B cell (primary cell): ENCODE results near the gene GALR1. TPM values are rescaled to one million over a fixed set of nuclear protein-coding genes. Genes with fewer than 3 reads are reported as not detected.

Experiments used
- ATAC-seq: fragments of 200-7000 bp; cut with Tn5 transposase; one replicate; pipeline ENCODE4 v1.10.0; 2021; ENCODE audit warnings: low read depth, mild to moderate bottlenecking, moderate number of reproducible peaks, moderate library complexity
- CTCF ChIA-PET: fragments of 350-600 bp; sonication (Branson Sonifier 250); formaldehyde crosslinking; loops from one replicate; lab custom pipeline; 2021; ENCODE audit warnings: antibody characterized with exemption, inconsistent platforms; lab: Charles Lee
- POLR2A ChIA-PET: fragments of 350-600 bp; sonication (Branson Sonifier 250); formaldehyde crosslinking; loops from one replicate; lab custom pipeline; 2021; ENCODE audit warnings: antibody characterized with exemption; lab: Charles Lee
- DNase-seq: peaks from one replicate; pipeline ENCODE4 v3.0.0; 2013
- H2AFZ ChIP-seq: 2 replicates; pipeline ENCODE4 v1.6.1; 2012; ENCODE audit warnings: mild to moderate bottlenecking, low read depth, low read length; ENCODE audit not compliant: insufficient read depth, poor library complexity, severe bottlenecking
- H3K27ac ChIP-seq, 2 donors: 1 replicate in 1 of 2; 2 replicates in 1 of 2; pipeline ENCODE4 v1.5.1; 2012 to 2013; ENCODE audit warnings: low read length in 2 of 2, mild to moderate bottlenecking in 2 of 2, moderate library complexity in 1 of 2
- H3K27me3 ChIP-seq, 4 experiments: fragments of 200-600 bp in 1 of 4; sonication (generic) in 1 of 4; replicated peaks in 1 of 4; 1 replicate in 2 of 4; 2 replicates in 2 of 4; pipeline versions ENCODE4 v1.6.1 to v1.7.0; 2013 to 2016; ENCODE audit warnings: low read length in 3 of 4, mild to moderate bottlenecking in 2 of 4, mixed read lengths in 1 of 4, moderate library complexity in 1 of 4; ENCODE audit not compliant: insufficient read depth in 4 of 4, control insufficient read depth in 3 of 4; ENCODE audit errors: control extremely low read depth in 1 of 4
- H3K36me3 ChIP-seq, 2 experiments: replicated peaks in 1 of 2; 1 replicate in 1 of 2; 2 replicates in 1 of 2; pipeline versions ENCODE4 v1.6.1 to v1.7.1; 2013; ENCODE audit warnings: low read length in 1 of 2; ENCODE audit not compliant: insufficient read depth in 2 of 2, control insufficient read depth in 1 of 2; ENCODE audit errors: control extremely low read depth in 1 of 2, extremely low read depth in 1 of 2
- H3K4me1 ChIP-seq, 2 donors: fragments of 200-600 bp in 1 of 2; sonication (generic) in 1 of 2; 1 replicate in 1 of 2; 2 replicates in 1 of 2; pipeline versions ENCODE4 v1.5.1 to v1.6.1; 2013 to 2017; ENCODE audit warnings: low read length in 2 of 2; ENCODE audit not compliant: control insufficient read depth in 2 of 2, insufficient read depth in 2 of 2
- H3K4me2 ChIP-seq: replicated peaks from 2 replicates; pipeline ENCODE3; 2012; ENCODE audit warnings: mild to moderate bottlenecking, low read depth, low read length; ENCODE audit not compliant: poor library complexity, severe bottlenecking
- H3K4me3 ChIP-seq, 5 experiments: fragments of 200-600 bp in 1 of 5; sonication (generic) in 1 of 5; 1 replicate in 3 of 5; 2 replicates in 2 of 5; pipeline versions ENCODE4 v1.5.1 to v1.7.0; 2011 to 2016; ENCODE audit warnings: low read length in 4 of 5, mild to moderate bottlenecking in 4 of 5, low read depth in 2 of 5, control low read depth in 1 of 5, moderate library complexity in 1 of 5; ENCODE audit not compliant: insufficient read depth in 1 of 5; ENCODE audit errors: control extremely low read depth in 1 of 5, extremely low read depth in 1 of 5
- H3K79me2 ChIP-seq: fragments of 200-600 bp; sonication (generic); one replicate; pipeline ENCODE4 v1.6.0; 2016; ENCODE audit warnings: low read length; ENCODE audit not compliant: control insufficient read depth, insufficient read depth
- H3K9ac ChIP-seq: fragments of 200-600 bp; sonication (generic); 2 replicates; pipeline ENCODE4 v1.6.1; 2017; ENCODE audit warnings: mild to moderate bottlenecking, low read length, moderate library complexity
- H3K9me3 ChIP-seq, 3 donors: one replicate each; pipeline versions ENCODE4 v1.6.1 to v1.7.1; 2013; ENCODE audit warnings: low read length in 2 of 3; ENCODE audit not compliant: control insufficient read depth in 2 of 3, insufficient read depth in 1 of 3; ENCODE audit errors: control extremely low read depth in 1 of 3
- H4K20me1 ChIP-seq: 2 replicates; pipeline ENCODE4 v1.6.0; 2012; ENCODE audit warnings: mild to moderate bottlenecking, low read length; ENCODE audit not compliant: insufficient read depth, control insufficient read depth, poor library complexity, severe bottlenecking
- H3K27ac Mint-ChIP-seq: one replicate; pipeline ENCODE4 v1.8.0; 2021; ENCODE audit warnings: mixed read lengths
- H3K27me3 Mint-ChIP-seq: one replicate; pipeline ENCODE4 v1.8.0; 2021; ENCODE audit warnings: mixed read lengths
- H3K4me1 Mint-ChIP-seq: one replicate; pipeline ENCODE4 v1.8.0; 2021; ENCODE audit warnings: mixed read lengths
- H3K4me3 Mint-ChIP-seq: one replicate; pipeline ENCODE4 v1.8.0; 2021; ENCODE audit warnings: mixed read lengths
- H3K9me3 Mint-ChIP-seq: one replicate; pipeline ENCODE4 v1.8.0; 2022; ENCODE audit warnings: mixed read lengths; ENCODE audit not compliant: insufficient read depth
- CTCF ChIP-seq: fragments of 200-600 bp; IDR thresholded peaks from one replicate; pipeline ENCODE4 v1.8.0; 2022; ENCODE audit warnings: antibody characterized with exemption, mild to moderate bottlenecking
- EZH2 ChIP-seq: IDR thresholded peaks from 2 replicates; pipeline ENCODE4 v1.6.1; 2012; ENCODE audit warnings: borderline replicate concordance, low read depth, mild to moderate bottlenecking, moderate library complexity, low read length; ENCODE audit not compliant: insufficient read depth, poor library complexity, severe bottlenecking
- WGBS: methylation state at CpG from one replicate; pipeline ENCODE4 v1.1.5; 2013; ENCODE audit warnings: missing lambda C conversion rate; ENCODE audit not compliant: insufficient coverage; 5-methylcytosine and 5-hydroxymethylcytosine counted together
- intact Hi-C: fragments of 100-400 bp; cut with micrococcal nuclease; formaldehyde crosslinking; loops from one replicate; pipeline ENCODE4 v1.10.0; 2022
- polyA minus RNA-seq: library from RNA; depleted of rRNA, polyadenylated mRNA; stranded (reverse); fragments of >200 nt; gene quantifications from 2 replicates; pipeline ENCODE4 v1.2.3, GENCODE V29; 2012
- polyA plus RNA-seq: library from polyadenylated mRNA; depleted of rRNA; stranded (reverse); fragments of >200 nt; gene quantifications from 2 replicates; pipeline ENCODE4 v1.2.3, GENCODE V29; 2012
- total RNA-seq, 2 donors: library from RNA; stranded (reverse); fragments of 120-200 nt in 1 of 2; gene quantifications; 1 replicate in 1 of 2; 2 replicates in 1 of 2; pipeline versions ENCODE4 v1.2.3 to v1.2.4, GENCODE V29; 2013 to 2022

GALR1 gene
- total RNA-seq = not detected in 2 replicates
- not detected for total RNA-seq (2013)
- polyA plus RNA-seq = not detected in 2 replicates
- polyA minus RNA-seq = under 0.01 TPM in 1 of 2 replicates, not detected in the other

DNA sequence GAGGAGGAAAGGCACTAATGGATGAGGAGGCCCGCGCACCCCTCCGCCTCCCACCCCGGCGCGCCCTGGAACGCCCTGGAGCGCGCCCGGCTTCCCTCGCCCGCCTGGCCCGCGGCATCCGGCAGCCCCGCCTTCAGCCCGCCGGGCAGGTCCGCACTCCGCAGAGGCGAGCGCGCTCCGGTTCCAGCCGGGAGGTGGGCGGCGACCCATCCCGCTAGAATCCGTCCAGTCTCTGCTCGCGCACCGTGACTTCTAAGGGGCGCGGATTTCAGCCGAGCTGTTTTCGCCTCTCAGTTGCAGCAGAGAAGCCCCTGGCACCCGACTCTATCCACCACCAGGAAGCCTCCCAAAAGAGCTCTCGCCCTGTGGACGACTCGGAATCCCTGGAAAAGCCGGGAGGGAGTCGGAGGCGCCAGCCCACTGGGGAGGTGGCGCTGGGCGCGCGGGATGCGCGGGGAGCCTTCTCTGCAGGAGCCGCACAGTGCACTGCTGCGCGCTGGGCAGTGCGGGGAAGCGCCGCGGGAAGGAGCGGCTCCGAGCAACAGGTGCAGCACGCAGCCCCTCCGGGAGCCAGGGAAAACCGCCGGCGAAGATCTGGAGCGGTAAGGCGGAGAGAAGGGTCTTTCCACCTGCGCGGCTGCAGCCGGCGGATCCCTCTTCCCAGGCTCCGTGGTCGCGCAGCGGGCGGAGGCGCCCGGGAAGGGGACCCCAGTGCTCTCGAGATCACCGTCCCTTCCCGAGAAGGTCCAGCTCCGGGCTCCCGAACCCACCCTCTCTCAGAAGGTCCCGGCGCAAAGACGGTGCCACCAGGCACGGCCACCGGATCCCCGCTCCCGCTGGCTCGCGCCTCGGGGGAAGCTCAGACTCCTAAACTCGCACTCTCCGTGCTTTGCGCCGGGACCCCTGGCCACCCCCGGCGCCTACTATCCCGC, at the start of gene GALR1:
GALR1 (plus strand) TSS at position 280 of the 932 bp plus-strand sequence. CDS start 701 bp downstream, outside the sequence.
- H3K79me2 ChIP-seq = no peaks in the 10 kb centered on the region
- TF ChIP-seq CTCF (no peak), EZH2 (no peak)
- Mint-ChIP-seq H3K27me3 (peaks cover 48% of the 10 kb centered on the region), H3K9me3 (no peaks in the 10 kb centered on the region), H3K4me3 (peak within 1 kb of the TSS; percentile 62), H3K27ac (no peak within 1 kb of the TSS), H3K4me1 (peaks cover 10% of the 10 kb centered on the region)
- H3K9ac ChIP-seq = no peak within 1 kb of the TSS
- no peak for ATAC-seq
- no peak within 1 kb of the TSS for H2AFZ ChIP-seq
- peak within 1 kb of the TSS; percentile 53 for H3K4me2 ChIP-seq
- H3K36me3 ChIP-seq = no peaks in the 10 kb centered on the region
- no peaks in the 10 kb centered on the region for H4K20me1 ChIP-seq
- no peak within 1 kb of the TSS for H3K27ac ChIP-seq
- 8% methylated on average over 98 of the region's 98 CpGs for WGBS
- H3K4me1 ChIP-seq = peaks cover 11 to 18% of the 10 kb centered on the region in 2 donors
- H3K9me3 ChIP-seq = peaks cover 1 to 24% (median 2%) of the 10 kb centered on the region in 3 donors
- H3K27me3 ChIP-seq = peaks cover 0 to 52% (median 25%) of the 10 kb centered on the region in 4 experiments
- ChIA-PET CTCF (no interaction called here), POLR2A (no interaction called here)
- DNase-seq = peak; percentile 7
- H3K4me3 ChIP-seq = no peak within 1 kb of the TSS
- intact Hi-C loops = no loop called here

DNA sequence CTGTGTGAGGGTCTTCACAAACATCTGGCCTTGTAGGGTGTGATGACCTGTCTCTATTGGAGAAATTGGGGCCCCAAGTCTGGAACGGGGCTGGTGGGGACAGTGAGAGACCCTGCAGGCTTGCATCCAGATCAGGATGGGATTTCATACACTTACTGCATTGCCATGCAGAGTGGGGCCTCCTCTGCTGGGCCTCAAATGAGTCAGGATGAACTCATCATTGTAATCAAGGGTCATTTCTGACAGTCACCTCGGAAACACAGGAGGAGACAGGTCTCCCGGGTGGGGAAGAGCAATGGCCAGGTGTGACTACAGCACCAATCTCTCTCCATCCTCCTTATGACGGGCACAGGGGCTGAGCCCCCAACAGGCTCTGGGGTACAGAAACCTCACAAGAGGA, 48.1 kb upstream of the GALR1 start:
- no peak for ATAC-seq
- Histone ChIP-seq H3K9me3 (peaks cover 0 to 2% (median 0%) of the 10 kb centered on the region in 3 donors), H3K4me2 (no peak overlapping the region), H3K4me3 (no peak overlapping the region), H3K27me3 (peaks cover 0 to 14% (median 3%) of the 10 kb centered on the region in 4 experiments), H2AFZ (no peak overlapping the region), H3K79me2 (no peaks in the 10 kb centered on the region), H3K9ac (no peak overlapping the region), H3K4me1 (no peaks in the 10 kb centered on the region), H3K27ac (no peak overlapping the region), H4K20me1 (no peaks in the 10 kb centered on the region), H3K36me3 (no peaks in the 10 kb centered on the region)
- intact Hi-C loops = no loop called here
- TF ChIP-seq CTCF = no peak
- no peak for TF ChIP-seq EZH2
- 86% methylated on average over 1 of the region's 4 CpGs for WGBS
- ChIA-PET POLR2A (no interaction called here), CTCF (interaction anchor here (1.3 kb wide), 1 partner anchor 201 kb away, joined by 5 read pairs; no protein-coding TSS in a partner anchor)
- no peak for DNase-seq
- Mint-ChIP-seq H3K4me3 (no peak overlapping the region), H3K9me3 (no peaks in the 10 kb centered on the region), H3K27me3 (peaks cover 10% of the 10 kb centered on the region), H3K27ac (no peak overlapping the region), H3K4me1 (no peaks in the 10 kb centered on the region)
